ENCODE results near the gene MCC.

GRCh38 chr5:113202287-113202686 lies 286.0 kb downstream of the MCC start:
- TF ChIP-seq SP1 (IDR thresholded peaks at IDR 0.05) = no peak
- TF ChIP-seq, protein P1, sequence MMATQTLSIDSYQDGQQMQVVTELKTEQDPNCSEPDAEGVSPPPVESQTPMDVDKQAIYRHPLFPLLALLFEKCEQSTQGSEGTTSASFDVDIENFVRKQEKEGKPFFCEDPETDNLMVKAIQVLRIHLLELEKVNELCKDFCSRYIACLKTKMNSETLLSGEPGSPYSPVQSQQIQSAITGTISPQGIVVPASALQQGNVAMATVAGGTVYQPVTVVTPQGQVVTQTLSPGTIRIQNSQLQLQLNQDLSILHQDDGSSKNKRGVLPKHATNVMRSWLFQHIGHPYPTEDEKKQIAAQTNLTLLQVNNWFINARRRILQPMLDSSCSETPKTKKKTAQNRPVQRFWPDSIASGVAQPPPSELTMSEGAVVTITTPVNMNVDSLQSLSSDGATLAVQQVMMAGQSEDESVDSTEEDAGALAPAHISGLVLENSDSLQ (IDR thresholded peaks at IDR 0.05) = no peak
- TF ChIP-seq LEF1 (IDR thresholded peaks at IDR 0.05; ENCODE audit: borderline replicate concordance) = no peak
- TF ChIP-seq NFRKB (IDR thresholded peaks at IDR 0.05) = no peak
- TF ChIP-seq L3MBTL2 (conservative IDR thresholded peaks at IDR 0.05) = no peak
- TF ChIP-seq ARNT (IDR thresholded peaks at IDR 0.05) = no peak
- no peak for TF ChIP-seq SUZ12 (IDR thresholded peaks at IDR 0.05)
- no peak for TF ChIP-seq FOXM1 (IDR thresholded peaks at IDR 0.05; ENCODE audit: borderline replicate concordance)
- TF ChIP-seq BHLHE40 (IDR thresholded peaks at IDR 0.05; ENCODE audit: borderline replicate concordance) = no peak
